H9 (cell line): ENCODE measurements around the gene ANTXR2. TPM values are rescaled to one million over a fixed set of nuclear protein-coding genes. Genes with fewer than 3 reads are reported as not detected.
"Not testable (repeated sequence)": the region's sequence is repeated elsewhere in the genome, so short reads cannot be mapped to it uniquely, and the experiment has no call there.

Experiments
- DNase-seq: peaks from one replicate; pipeline ENCODE4 v3.0.0-alpha.2; 2017
- H2AFZ ChIP-seq: one replicate; pipeline ENCODE4 v1.6.1; 2013; ENCODE audit warnings: mild to moderate bottlenecking, low read length, control low read depth, moderate library complexity
- H2AK5ac ChIP-seq: 2 replicates; pipeline ENCODE4 v1.6.1; 2013; ENCODE audit warnings: low read length, control low read depth, mixed read lengths; ENCODE audit not compliant: insufficient read length
- H2BK120ac ChIP-seq: one replicate; pipeline ENCODE4 v1.6.1; 2013; ENCODE audit warnings: low read depth, mild to moderate bottlenecking, low read length, control low read depth, inconsistent platforms; ENCODE audit not compliant: poor library complexity, severe bottlenecking
- H2BK12ac ChIP-seq: 2 replicates; pipeline ENCODE4 v1.6.1; 2013; ENCODE audit warnings: low read length, control low read depth, mixed read lengths, low read depth; ENCODE audit not compliant: insufficient read length
- H2BK15ac ChIP-seq: 2 replicates; pipeline ENCODE4 v1.6.1; 2013; ENCODE audit warnings: low read depth, low read length, control low read depth
- H2BK20ac ChIP-seq: one replicate; pipeline ENCODE4 v1.6.1; 2013; ENCODE audit warnings: low read depth, mild to moderate bottlenecking, low read length, control low read depth, inconsistent platforms; ENCODE audit not compliant: poor library complexity, severe bottlenecking
- H2BK5ac ChIP-seq: 2 replicates; pipeline ENCODE4 v1.6.1; 2013; ENCODE audit warnings: low read length, control low read depth, mixed read lengths; ENCODE audit not compliant: insufficient read length
- H3K14ac ChIP-seq: 2 replicates; pipeline ENCODE4 v1.6.1; 2013; ENCODE audit warnings: low read length, control low read depth; ENCODE audit not compliant: insufficient read depth
- H3K18ac ChIP-seq: 2 replicates; pipeline ENCODE4 v1.6.1; 2013; ENCODE audit warnings: low read depth, mild to moderate bottlenecking, mixed read lengths, low read length, control low read depth; ENCODE audit not compliant: insufficient read length
- H3K23ac ChIP-seq: 2 replicates; pipeline ENCODE4 v1.6.1; 2013; ENCODE audit warnings: low read length, control low read depth, mixed read lengths, low read depth; ENCODE audit not compliant: insufficient read length
- H3K23me2 ChIP-seq: 2 replicates; pipeline ENCODE4 v1.6.1; 2013; ENCODE audit warnings: low read depth, mild to moderate bottlenecking, mixed read lengths, low read length, control low read depth; ENCODE audit not compliant: insufficient read length, poor library complexity, severe bottlenecking
- H3K27ac ChIP-seq: 2 replicates; pipeline ENCODE4 v1.5.1; 2013; ENCODE audit warnings: low read length, control low read depth, mixed read lengths, low read depth; ENCODE audit not compliant: insufficient read length
- H3K27me3 ChIP-seq: 2 replicates; pipeline ENCODE4 v1.6.1; 2013; ENCODE audit warnings: low read length, control low read depth, inconsistent platforms; ENCODE audit not compliant: insufficient read depth
- H3K4ac ChIP-seq: 2 replicates; pipeline ENCODE4 v1.6.1; 2013; ENCODE audit warnings: low read depth, mild to moderate bottlenecking, control low read depth, inconsistent platforms, low read length, moderate library complexity
- H3K4me1 ChIP-seq: 2 replicates; pipeline ENCODE4 v1.6.1; 2013; ENCODE audit warnings: low read length, control low read depth, inconsistent platforms; ENCODE audit not compliant: insufficient read depth
- H3K4me2 ChIP-seq: 2 replicates; pipeline ENCODE4 v1.6.1; 2013; ENCODE audit warnings: low read length, control low read depth, mixed read lengths; ENCODE audit not compliant: insufficient read length, insufficient read depth
- H3K56ac ChIP-seq: 2 replicates; pipeline ENCODE4 v1.6.1; 2013; ENCODE audit warnings: low read depth, mild to moderate bottlenecking, mixed read lengths, low read length, control low read depth; ENCODE audit not compliant: insufficient read length
- H3K79me1 ChIP-seq: 2 replicates; pipeline ENCODE4 v1.6.1; 2013; ENCODE audit warnings: low read depth, mild to moderate bottlenecking, moderate library complexity, low read length, control low read depth, inconsistent platforms; ENCODE audit not compliant: insufficient read depth, poor library complexity, severe bottlenecking
- H3K79me2 ChIP-seq: 2 replicates; pipeline ENCODE4 v1.6.1; 2013; ENCODE audit warnings: low read length, control low read depth, inconsistent platforms; ENCODE audit not compliant: insufficient read depth
- H3K9ac ChIP-seq: 2 replicates; pipeline ENCODE4 v1.6.1; 2013; ENCODE audit warnings: low read length, control low read depth, mixed read lengths; ENCODE audit not compliant: insufficient read length; ENCODE audit errors: extremely low read depth
- H3K9me3 ChIP-seq: one replicate; pipeline ENCODE4 v1.6.1; 2013; ENCODE audit warnings: low read depth, low read length, inconsistent platforms; ENCODE audit not compliant: control insufficient read depth
- H3T11ph ChIP-seq: one replicate; pipeline ENCODE4 v1.6.1; 2013; ENCODE audit warnings: mild to moderate bottlenecking, low read length, control low read depth, inconsistent platforms
- H4K20me1 ChIP-seq: one replicate; pipeline ENCODE4 v1.6.1; 2013; ENCODE audit not compliant: control insufficient read depth, insufficient read length, insufficient read depth
- H4K5ac ChIP-seq: 2 replicates; pipeline ENCODE4 v1.6.1; 2013; ENCODE audit warnings: low read depth, mild to moderate bottlenecking, mixed read lengths, low read length, control low read depth; ENCODE audit not compliant: insufficient read length
- H4K8ac ChIP-seq: replicated peaks from 2 replicates; pipeline ENCODE4 v1.6.1; 2013; ENCODE audit warnings: low read length, control low read depth, mixed read lengths, low read depth; ENCODE audit not compliant: insufficient read length
- H4K91ac ChIP-seq: 2 replicates; pipeline ENCODE4 v1.6.1; 2013; ENCODE audit warnings: low read depth, mild to moderate bottlenecking, moderate library complexity, mixed read lengths, low read length, control low read depth; ENCODE audit not compliant: insufficient read length
- H3K27ac Mint-ChIP-seq, 3 experiments: 2 replicates in 2 of 3; 3 replicates in 1 of 3; pipeline ENCODE4 v1.8.0; 2020 to 2021; ENCODE audit warnings: mixed read lengths in 3 of 3, mild to moderate bottlenecking in 1 of 3, moderate library complexity in 1 of 3
- H3K27me3 Mint-ChIP-seq: 2 replicates; pipeline ENCODE4 v1.8.0; 2021; ENCODE audit warnings: low read depth, mild to moderate bottlenecking, moderate library complexity, mixed read lengths
- H3K36me3 Mint-ChIP-seq, 3 experiments: 2 replicates in 2 of 3; 3 replicates in 1 of 3; pipeline ENCODE4 v1.8.0; 2020 to 2021; ENCODE audit warnings: low read depth in 3 of 3, mixed read lengths in 3 of 3; ENCODE audit not compliant: insufficient read depth in 1 of 3
- H3K4me1 Mint-ChIP-seq, 2 experiments: 2 replicates each; pipeline ENCODE4 v1.8.0; 2020; ENCODE audit warnings: mixed read lengths in 2 of 2
- H3K4me3 Mint-ChIP-seq, 2 experiments: 2 replicates in 1 of 2; 3 replicates in 1 of 2; pipeline ENCODE4 v1.8.0; 2020 to 2021; ENCODE audit warnings: mild to moderate bottlenecking in 2 of 2, mixed read lengths in 2 of 2, moderate library complexity in 1 of 2
- H3K9me3 Mint-ChIP-seq, 2 experiments: 2 replicates in 1 of 2; 3 replicates in 1 of 2; pipeline ENCODE4 v1.8.0; 2020; ENCODE audit warnings: mild to moderate bottlenecking in 2 of 2, mixed read lengths in 2 of 2, moderate library complexity in 1 of 2
- WGBS: extraction: QIAGEN DNeasy Blood & Tissue Kit; methylation state at CpG from one replicate; pipeline ENCODE4 v1.1.7; 2013; ENCODE audit warnings: missing lambda C conversion rate, low lambda C conversion rate, mixed read lengths; ENCODE audit not compliant: insufficient read length; ENCODE audit errors: extremely low coverage; 5-methylcytosine and 5-hydroxymethylcytosine counted together
- total RNA-seq: library from RNA; stranded (reverse); gene quantifications from 2 replicates; pipeline ENCODE4 v1.2.1, GENCODE V29; 2021
- TF ChIP-seq, protein P1 (sequence below): fragments of 200-600 bp; sonication (generic); conservative IDR thresholded peaks from 3 replicates; pipeline ENCODE4 v1.8.0; 2021; ENCODE audit warnings: antibody characterized with exemption, mild to moderate bottlenecking

ANTXR2 gene
- total RNA-seq, 1 experiment from 2014 or later = 4.7 TPM

GRCh38 chr4:79991601-79992000 lies 81.4 kb downstream of the ANTXR2 start:
- Histone ChIP-seq H2BK12ac (no peak overlapping the region), H3K79me2 (no peaks in the 10 kb centered on the region), H3K4me1 (no peaks in the 10 kb centered on the region), H3K79me1 (no peaks in the 10 kb centered on the region), H2BK120ac (no peak overlapping the region), H4K8ac (no peak overlapping the region), H3K23me2 (no peaks in the 10 kb centered on the region), H3K27ac (no peak overlapping the region), H3K23ac (no peak overlapping the region), H3K18ac (no peak overlapping the region), H3K27me3 (no peaks in the 10 kb centered on the region), H3K9me3 (no peaks in the 10 kb centered on the region), H3T11ph (no peak overlapping the region), H3K4me2 (no peak overlapping the region), H2BK15ac (no peak overlapping the region), H3K56ac (no peak overlapping the region), H2AK5ac (no peak overlapping the region), H3K14ac (no peak overlapping the region), H3K9ac (no peak overlapping the region), H4K5ac (no peak overlapping the region), H4K91ac (no peak overlapping the region), H3K4ac (no peak overlapping the region), H2AFZ (no peak overlapping the region), H2BK20ac (no peak overlapping the region), H4K20me1 (no peaks in the 10 kb centered on the region), H2BK5ac (no peak overlapping the region)
- TF ChIP-seq, protein P1, sequence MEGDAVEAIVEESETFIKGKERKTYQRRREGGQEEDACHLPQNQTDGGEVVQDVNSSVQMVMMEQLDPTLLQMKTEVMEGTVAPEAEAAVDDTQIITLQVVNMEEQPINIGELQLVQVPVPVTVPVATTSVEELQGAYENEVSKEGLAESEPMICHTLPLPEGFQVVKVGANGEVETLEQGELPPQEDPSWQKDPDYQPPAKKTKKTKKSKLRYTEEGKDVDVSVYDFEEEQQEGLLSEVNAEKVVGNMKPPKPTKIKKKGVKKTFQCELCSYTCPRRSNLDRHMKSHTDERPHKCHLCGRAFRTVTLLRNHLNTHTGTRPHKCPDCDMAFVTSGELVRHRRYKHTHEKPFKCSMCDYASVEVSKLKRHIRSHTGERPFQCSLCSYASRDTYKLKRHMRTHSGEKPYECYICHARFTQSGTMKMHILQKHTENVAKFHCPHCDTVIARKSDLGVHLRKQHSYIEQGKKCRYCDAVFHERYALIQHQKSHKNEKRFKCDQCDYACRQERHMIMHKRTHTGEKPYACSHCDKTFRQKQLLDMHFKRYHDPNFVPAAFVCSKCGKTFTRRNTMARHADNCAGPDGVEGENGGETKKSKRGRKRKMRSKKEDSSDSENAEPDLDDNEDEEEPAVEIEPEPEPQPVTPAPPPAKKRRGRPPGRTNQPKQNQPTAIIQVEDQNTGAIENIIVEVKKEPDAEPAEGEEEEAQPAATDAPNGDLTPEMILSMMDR = no peak
- Mint-ChIP-seq H3K9me3 (peaks cover 0 to 3% of the 10 kb centered on the region in 2 experiments; a peak in 1 of 5 replicates), H3K36me3 (no peaks in the 10 kb centered on the region; a peak in 1 of 7 replicates), H3K4me3 (no peak overlapping the region), H3K4me1 (peaks cover 2 to 6% of the 10 kb centered on the region in 2 experiments; a peak in 3 of 4 replicates), H3K27ac (no peak overlapping the region), H3K27me3 (no peaks in the 10 kb centered on the region)
- no CpG with 5 or more reads among the region's 3 CpGs for WGBS
- DNase-seq = no peak

DNA sequence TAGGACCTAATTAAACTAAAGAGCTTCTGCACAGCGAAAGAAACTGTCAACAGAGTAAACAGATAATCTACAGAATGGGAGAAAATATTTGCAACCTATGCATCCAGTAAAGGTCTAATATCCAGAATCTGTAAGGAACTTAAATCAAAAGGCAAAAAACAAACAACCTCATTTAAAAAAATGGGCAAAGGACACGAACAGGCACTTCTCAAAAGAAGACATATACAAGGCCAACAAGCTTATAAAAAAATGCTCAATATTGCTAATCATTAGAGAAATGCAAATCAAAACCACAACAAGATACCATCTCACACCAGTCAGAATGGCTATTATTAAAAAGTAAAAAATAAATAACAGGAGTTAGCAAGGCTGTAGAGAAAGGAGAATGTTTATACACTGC lies 81.9 kb downstream of the ANTXR2 start:
- H3K36me3 Mint-ChIP-seq, H3K4ac ChIP-seq, H3K27ac Mint-ChIP-seq, H4K8ac ChIP-seq, H4K5ac ChIP-seq, H3K9me3 Mint-ChIP-seq, H3K27me3 Mint-ChIP-seq, H3K4me3 Mint-ChIP-seq, H3K23ac ChIP-seq, H2AK5ac ChIP-seq, H3K4me1 ChIP-seq, H2BK20ac ChIP-seq, H2BK5ac ChIP-seq, H3K4me1 Mint-ChIP-seq, H2BK12ac ChIP-seq, H3K23me2 ChIP-seq, H3K18ac ChIP-seq, H3K9ac ChIP-seq, H3K27ac ChIP-seq, H2AFZ ChIP-seq, H3K79me1 ChIP-seq, H3K27me3 ChIP-seq, H3K4me2 ChIP-seq, H3K56ac ChIP-seq, H3K79me2 ChIP-seq, H3T11ph ChIP-seq, H4K91ac ChIP-seq, H2BK15ac ChIP-seq, H4K20me1 ChIP-seq, H3K9me3 ChIP-seq, DNase-seq, H3K14ac ChIP-seq, H2BK120ac ChIP-seq: not testable (repeated sequence)
- WGBS = no CpG with 5 or more reads among the region's 2 CpGs
